ENCODE measurements around the gene RALGPS2. TPM values are rescaled to one million over a fixed set of nuclear protein-coding genes. Genes with fewer than 3 reads are reported as not detected.

The RALGPS2 gene
- total and polyA plus RNA-seq, 2 of the 8 experiments (the other 6 are each of a cell fraction or from before 2014, with no cell fraction given): 6.7 to 38.0 TPM

GRCh38 chr1:178951600-178951999 lies 226.6 kb downstream of the RALGPS2 start:
- Histone ChIP-seq H2BK120ac (replicated peaks; ENCODE audit: low read depth, low read length) (no peak overlapping the region), H2BK5ac (ENCODE audit: low read depth, low read length) (no peak overlapping the region), H3K4me3 (ENCODE audit: extremely low read depth in 1 of 4, insufficient read depth in 2 of 4, low read depth in 3 of 4, low read length in 4 of 4) (no peak overlapping the region), H4K20me1 (replicated peaks in 1 of 2; ENCODE audit: control insufficient read depth in 1 of 2, insufficient read depth in 2 of 2, low read length in 2 of 2) (no peaks in the 10 kb centered on the region), H2BK15ac (ENCODE audit: low read length) (no peak overlapping the region), H3K9me3 (ENCODE audit: insufficient read depth in 2 of 2, low read depth in 1 of 2, low read length in 1 of 2) (no peaks in the 10 kb centered on the region), H3K79me2 (ENCODE audit: control insufficient read depth in 1 of 2, insufficient read depth in 2 of 2, low read length in 2 of 2) (no peaks in the 10 kb centered on the region), H3K4me2 (ENCODE audit: insufficient read depth in 1 of 2, low read depth in 2 of 2, low read length in 2 of 2) (no peak overlapping the region), H3K56ac (replicated peaks; ENCODE audit: insufficient read length, low read depth, low read length) (no peak overlapping the region), H3K4ac (replicated peaks; ENCODE audit: insufficient read length, low read depth, low read length) (no peak overlapping the region), H4K91ac (replicated peaks; ENCODE audit: insufficient read length, low read length) (no peak overlapping the region), H2BK20ac (ENCODE audit: low read length) (no peak overlapping the region), H3K14ac (ENCODE audit: insufficient read length) (no peak overlapping the region), H3K36me3 (ENCODE audit: control insufficient read depth in 2 of 4, insufficient read depth in 4 of 4, low read length in 3 of 4) (no peaks in the 10 kb centered on the region), H4K5ac (ENCODE audit: insufficient read length, low read depth, low read length) (no peak overlapping the region), H4K8ac (ENCODE audit: extremely low read depth, insufficient read depth, low read length) (no peak overlapping the region), H3K23ac (ENCODE audit: insufficient read length) (no peak overlapping the region), H3K27me3 (replicated peaks in 1 of 4; ENCODE audit: control insufficient read depth in 3 of 4, extremely low read depth in 1 of 4, insufficient read depth in 3 of 4, low read length in 3 of 4) (no peaks in the 10 kb centered on the region), H2AFZ (ENCODE audit: low read length) (no peak overlapping the region), H3K4me1 (replicated peaks in 1 of 4; ENCODE audit: control insufficient read depth in 3 of 4, insufficient read depth in 4 of 4, low read length in 3 of 4) (no peaks in the 10 kb centered on the region), H3K23me2 (ENCODE audit: low read depth, low read length) (no peaks in the 10 kb centered on the region; the same call in 1 of the 2 replicates), H3K27ac (ENCODE audit: low read depth, low read length) (no peak overlapping the region), H2AK5ac (ENCODE audit: low read depth, low read length) (no peak overlapping the region), H2BK12ac (ENCODE audit: low read depth, low read length) (no peak overlapping the region), H3K18ac (ENCODE audit: extremely low read depth, low read length) (no peak overlapping the region), H3K9ac (replicated peaks in 1 of 4; ENCODE audit: extremely low read depth in 1 of 4, low read depth in 3 of 4, low read length in 3 of 4) (no peak overlapping the region), H3K79me1 (ENCODE audit: low read depth, low read length) (no peaks in the 10 kb centered on the region)
- no peak for FAIRE-seq
- CTCF ChIA-PET (ENCODE audit: partially characterized antibody): interaction anchor here (1.0 kb wide), 1 partner anchor 8 kb away, joined by 5 read pairs; no protein-coding TSS in a partner anchor
- POLR2A ChIA-PET (ENCODE audit: partially characterized antibody): no interaction called here
- TF ChIP-seq MAX (IDR thresholded peaks at IDR 0.05) (no peak), KDM5A (IDR thresholded peaks at IDR 0.05; ENCODE audit: low read length) (no peak), RNF2 (IDR thresholded peaks at IDR 0.05; ENCODE audit: borderline replicate concordance, low read depth, low read length, missing control alignments, poor library complexity, severe bottlenecking) (no peak), NRF1 (IDR thresholded peaks at IDR 0.05; ENCODE audit: low read depth, low read length) (no peak), EZH2 (IDR thresholded peaks at IDR 0.05; ENCODE audit: low read depth, low read length, severe bottlenecking) (no peak), CREB1 (IDR thresholded peaks at IDR 0.05) (no peak), ZNF274 (IDR thresholded peaks at IDR 0.05; ENCODE audit: borderline replicate concordance, extremely low read depth, low read length) (no peak), SP1 (IDR thresholded peaks at IDR 0.05; ENCODE audit: low read depth, low read length) (no peak)
- DNase-seq (ENCODE audit: low read depth in 1 of 2, low spot score in 2 of 2): no peak
- 96% methylated on average over 4 of the region's 4 CpGs; no CpG with 5 or more reads in 1 of the 2 experiments for WGBS, 2 experiments (ENCODE audit: extremely low coverage in 1 of 2, insufficient coverage in 1 of 2, insufficient read length in 1 of 2, insufficient replicate concordance in 2 of 2, low coverage in 1 of 2, low lambda C conversion rate in 2 of 2, missing lambda C conversion rate in 1 of 2)
